HL-60/S4 treated with phorbol 12-myristate 13-acetate at 8.2 ng/mL for 4 days and 3 days (cell line): ENCODE measurements around the gene PSMD1.
"Not testable (repeated sequence)": the region's sequence is repeated elsewhere in the genome, so short reads cannot be mapped to it uniquely, and the experiment has no call there.

Experiments
- in situ Hi-C: fragments of 300-500 bp; cut with MboI; formaldehyde crosslinking; loops from 2 replicates; pipeline ENCODE4 v1.15.0; 2022; ENCODE audit warnings: low sequenced_read_pairs

Gene PSMD1

DNA sequence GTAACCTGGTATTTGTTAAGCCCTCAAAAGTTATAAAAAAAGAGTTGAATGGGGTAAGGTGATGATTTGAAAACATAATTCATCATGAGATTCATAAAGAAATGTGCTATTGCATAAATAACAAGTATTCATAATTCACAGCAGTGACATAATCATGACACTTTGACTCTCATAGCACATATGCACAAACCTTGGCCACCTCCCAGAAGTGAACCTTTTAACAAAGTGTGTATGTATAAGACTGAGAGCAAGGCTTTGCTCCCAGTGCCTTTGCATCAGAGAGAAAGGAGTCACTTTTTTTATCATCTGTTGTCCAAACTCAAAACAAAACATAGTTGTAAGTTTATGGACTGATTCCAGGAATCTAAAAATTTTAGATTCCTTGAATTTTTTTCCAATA, 83.1 kb downstream of the PSMD1 start:
- in situ Hi-C loops, result no loop called here

DNA sequence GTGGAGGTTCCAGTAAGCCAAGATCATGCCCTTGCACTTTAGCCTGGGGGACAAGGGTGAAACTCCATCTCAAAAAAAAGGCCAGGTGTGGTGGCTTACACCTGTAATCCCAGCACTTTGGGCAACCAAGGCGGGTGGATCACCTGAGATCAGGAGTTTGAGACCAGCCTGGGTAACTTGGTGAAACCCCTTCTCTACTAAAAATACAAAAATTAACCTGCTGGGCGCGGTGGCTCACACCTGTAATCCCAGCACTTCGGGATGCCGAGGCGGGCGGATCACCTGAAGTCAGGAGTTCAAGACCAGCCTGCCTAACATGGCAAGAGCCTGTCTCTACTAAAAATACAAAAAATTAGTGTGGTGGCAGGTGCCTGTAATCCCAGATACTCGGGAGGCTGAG, 84.1 kb downstream of the PSMD1 start:
- in situ Hi-C loops, result not testable (repeated sequence)

DNA sequence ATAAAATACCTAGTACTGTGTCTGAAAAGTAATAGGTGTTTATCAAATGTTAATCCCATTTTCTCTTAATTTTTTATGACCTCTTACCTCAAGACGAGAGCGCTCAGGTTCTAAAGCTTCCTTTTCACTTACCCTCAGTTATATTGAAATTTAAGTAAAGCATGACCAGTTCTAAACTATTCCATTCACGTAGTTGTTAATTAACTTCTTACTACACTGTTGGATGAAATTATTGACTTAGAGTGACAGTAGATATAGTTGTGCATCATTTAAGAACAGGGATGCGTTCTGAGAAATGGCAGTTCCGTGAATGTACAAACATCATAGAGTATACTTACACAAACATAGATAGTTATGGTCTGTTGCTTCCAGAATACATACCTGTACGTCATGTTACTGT, 88.2 kb downstream of the PSMD1 start:
- in situ Hi-C loops, result no loop called here

DNA sequence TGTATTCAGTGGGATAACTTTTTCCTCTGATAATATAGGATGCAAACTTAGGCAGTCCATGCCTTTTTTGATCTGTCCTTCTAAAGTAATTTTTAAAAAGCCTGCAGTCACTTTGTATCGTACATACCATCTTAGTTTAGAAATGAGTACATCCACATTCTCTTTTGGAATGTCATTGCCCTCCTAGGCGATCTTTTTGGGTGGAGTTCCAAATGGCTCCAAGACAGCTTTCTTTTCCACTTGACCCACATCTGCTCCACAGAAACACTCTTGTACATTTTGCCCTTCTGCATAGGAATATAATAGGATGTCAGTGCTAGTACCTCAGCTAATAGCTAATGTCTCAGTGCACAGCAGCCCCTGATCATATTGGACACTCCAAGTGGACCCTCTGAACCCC, 90.0 kb downstream of the PSMD1 start:
- in situ Hi-C loops, result no loop called here

DNA sequence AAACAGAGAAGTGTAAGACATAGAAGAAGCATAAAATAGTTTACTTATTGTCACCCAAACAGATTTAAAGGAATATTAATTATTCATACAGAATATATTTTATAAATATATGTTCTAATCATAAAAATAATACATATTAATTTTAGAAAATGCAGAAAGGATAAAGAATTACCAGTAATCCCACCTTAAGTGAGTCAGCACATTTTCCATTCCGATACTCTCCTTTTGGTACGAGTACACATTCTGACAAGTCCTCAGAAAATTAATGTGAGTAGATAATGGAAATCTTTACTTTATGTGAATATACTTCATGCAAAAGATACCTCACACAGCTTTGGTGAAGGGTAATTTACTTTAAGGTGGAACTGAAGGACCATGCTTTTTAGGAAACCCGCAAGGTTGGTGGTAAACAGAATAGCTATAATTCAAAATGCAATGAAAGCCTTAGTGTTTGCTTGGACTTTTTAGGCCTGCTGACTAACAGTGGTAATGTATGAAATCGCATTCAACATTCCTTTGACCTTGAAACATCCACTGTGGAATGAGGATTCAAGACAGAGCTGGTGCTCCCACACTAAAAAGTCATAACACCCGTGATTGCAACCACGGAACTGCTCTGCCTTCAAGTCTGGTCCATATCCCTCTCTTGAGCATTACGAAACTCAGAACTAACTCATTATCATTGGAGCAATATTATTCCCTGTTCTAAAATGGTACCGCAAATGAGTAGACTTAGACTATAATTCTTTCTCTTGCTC, 96.3 kb downstream of the PSMD1 start:
- in situ Hi-C loops, result no loop called here

DNA sequence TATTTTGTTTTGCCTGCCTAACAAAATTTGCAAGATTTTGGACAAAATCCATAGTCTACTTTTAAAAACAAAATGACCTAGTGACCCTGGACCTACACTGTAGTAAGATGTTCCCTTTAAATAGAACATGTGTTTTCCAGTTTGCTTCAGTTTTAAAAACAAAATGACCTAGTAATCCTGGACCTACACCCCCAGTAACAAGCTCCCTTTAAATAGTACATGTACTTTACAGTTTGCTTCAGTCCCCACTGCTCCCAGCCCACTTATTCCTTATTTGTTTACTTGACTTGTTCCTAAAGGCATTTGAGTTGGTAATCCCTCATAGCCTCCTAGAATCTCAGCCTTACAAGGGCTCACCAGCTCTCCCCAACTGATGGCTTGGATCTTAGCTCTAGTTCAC, 102.6 kb downstream of the PSMD1 start:
- in situ Hi-C loops, result no loop called here

DNA sequence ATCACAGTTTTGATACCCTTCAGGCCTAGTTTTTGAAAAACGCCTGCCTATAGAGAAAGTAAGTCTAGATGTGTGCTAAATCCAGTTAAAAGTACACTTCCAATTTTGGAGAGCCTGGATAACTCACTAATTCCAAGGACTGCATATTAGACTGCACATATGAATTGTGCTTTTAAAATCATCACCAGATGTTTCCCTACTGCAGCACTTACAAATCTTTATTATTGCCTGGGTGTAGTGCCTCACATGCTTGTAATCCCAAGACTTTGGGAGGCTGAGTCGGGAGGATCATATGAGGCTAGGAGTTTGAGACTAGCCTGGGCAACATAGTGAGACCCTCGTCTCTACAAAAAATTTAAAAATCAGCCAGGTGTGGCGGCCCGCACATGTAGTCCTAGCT, 104.0 kb downstream of the PSMD1 start:
- in situ Hi-C loops, result no loop called here

DNA sequence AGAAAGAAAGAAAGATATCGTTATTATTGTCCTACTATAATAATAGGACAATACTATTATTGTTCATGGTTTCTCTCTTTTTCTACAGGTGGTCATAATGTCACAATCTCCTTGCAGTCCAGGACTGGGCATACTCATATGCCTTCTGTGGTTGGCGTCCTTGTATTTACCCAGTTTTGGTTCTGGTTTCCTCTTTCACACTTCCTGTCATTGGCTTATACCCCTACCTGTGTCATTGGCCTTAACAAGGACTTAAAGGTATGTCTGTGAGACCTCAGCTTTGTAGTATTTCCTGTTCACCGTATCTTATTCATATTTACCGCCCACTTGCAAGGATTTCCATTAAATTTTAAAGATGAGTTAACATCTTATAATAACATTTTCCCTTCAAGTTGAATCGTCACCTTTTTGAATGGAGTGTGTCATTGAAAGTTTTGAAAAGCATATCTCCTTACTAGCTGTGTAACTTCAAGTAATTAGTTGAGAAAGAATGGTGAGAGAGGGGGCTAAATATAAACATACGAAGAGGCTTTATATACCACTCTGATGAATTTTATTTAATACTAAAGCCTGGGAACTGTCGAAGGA, 104.7 kb downstream of the PSMD1 start:
- in situ Hi-C loops, result no loop called here

DNA sequence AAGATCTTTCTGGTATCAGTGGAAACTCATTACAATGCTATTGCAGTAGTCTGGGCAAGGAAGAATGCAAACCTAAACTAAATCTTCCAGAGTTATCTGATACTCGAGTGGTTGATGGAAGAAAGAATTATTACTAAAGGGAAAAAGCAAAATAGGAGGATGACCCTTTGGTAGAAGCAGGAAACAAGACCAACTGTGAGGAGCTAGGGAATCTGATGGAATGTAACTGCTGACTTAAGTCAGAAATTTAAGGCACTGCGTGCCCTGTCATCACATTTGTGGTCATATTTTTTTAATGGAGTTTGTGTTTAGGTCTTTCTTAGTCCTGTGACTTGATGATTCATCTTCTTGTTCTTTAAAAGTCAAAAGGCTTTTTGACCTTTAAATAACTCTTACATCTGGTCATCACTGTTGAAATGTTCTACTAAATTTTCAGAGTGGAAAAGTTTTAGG, 105.2 kb downstream of the PSMD1 start:
- in situ Hi-C loops, result no loop called here

DNA sequence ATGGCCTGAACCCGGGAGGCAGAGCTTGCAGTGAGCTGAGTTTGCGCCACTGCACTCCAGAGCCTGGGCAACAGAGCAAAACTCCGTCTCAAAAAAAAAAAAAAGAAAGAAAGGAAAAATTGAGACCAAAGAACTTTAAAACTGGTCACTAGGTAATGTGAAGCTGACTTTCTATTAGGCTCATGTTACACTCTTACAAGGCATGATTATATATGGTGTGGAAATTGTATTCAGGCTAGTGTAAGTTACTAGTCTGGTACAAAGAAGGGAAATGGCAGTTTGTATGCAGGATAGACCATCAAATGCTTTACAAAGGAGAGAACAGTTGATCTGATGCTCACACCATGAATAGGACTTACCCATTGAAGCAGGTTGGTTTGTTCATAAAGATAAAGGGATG, 106.3 kb downstream of the PSMD1 start:
- in situ Hi-C loops, result no loop called here

DNA sequence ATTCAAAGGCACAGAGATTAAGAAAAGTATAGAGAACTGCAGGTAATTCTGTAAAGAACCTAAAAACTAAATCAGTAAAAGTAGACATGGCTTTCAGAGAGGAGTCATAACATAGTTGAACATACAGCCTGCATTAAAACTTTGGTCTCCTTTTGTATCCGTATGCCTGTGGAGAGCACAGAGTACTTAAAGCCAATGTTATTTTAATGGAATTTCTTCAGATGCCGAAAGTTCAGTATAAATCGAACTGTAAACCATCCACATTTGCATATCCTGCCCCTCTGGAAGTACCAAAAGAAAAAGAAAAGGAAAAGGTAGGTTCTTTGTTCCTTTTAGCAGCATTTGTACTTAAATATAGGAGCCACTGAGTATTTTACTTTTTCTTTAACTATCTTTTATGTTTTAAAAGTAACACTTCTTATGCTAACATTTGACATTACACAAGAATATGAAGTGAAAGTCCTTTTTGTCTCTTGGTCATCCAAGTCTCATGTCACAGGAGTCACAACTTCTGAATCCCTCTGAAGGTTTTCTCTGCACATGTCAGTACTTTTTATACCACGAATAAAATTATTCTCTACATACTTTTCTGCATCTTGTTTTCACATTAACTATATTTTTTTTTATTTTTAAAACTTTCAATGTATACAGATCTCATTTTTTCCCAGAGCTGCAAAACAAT, 106.9 kb downstream of the PSMD1 start:
- in situ Hi-C loops, result no loop called here

DNA sequence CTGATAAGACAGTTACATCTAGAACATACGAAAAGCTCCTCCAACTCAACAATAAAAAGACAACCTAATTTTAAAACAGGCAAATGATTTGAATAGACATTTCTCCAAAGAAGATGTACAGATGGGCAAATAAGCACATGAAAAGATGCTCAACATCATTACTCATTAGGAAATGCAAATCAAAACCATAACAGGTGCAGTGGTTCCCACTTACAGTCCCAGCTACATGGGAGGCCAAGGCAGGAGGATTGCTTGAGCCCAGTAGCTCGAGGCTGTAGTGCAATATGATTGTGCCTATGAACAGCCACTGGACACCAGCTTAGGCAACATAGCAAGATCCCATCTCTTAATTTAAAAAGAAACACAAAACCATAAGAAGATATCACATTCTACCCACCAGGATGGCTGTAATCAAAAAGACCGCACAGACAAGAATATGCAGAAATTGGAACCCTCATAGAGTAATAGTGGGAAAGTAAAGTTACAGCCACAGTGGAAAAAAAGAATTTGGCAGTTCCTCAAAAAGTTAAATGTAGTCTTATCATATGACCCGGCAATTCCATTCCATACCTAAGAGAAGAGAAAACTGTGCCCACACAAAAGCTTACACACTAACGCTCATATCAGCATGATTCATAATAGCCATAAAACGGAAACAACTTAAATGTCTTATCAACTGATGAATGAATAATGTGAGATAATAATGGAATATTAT, 111.2 kb downstream of the PSMD1 start:
- in situ Hi-C loops, result no loop called here

DNA sequence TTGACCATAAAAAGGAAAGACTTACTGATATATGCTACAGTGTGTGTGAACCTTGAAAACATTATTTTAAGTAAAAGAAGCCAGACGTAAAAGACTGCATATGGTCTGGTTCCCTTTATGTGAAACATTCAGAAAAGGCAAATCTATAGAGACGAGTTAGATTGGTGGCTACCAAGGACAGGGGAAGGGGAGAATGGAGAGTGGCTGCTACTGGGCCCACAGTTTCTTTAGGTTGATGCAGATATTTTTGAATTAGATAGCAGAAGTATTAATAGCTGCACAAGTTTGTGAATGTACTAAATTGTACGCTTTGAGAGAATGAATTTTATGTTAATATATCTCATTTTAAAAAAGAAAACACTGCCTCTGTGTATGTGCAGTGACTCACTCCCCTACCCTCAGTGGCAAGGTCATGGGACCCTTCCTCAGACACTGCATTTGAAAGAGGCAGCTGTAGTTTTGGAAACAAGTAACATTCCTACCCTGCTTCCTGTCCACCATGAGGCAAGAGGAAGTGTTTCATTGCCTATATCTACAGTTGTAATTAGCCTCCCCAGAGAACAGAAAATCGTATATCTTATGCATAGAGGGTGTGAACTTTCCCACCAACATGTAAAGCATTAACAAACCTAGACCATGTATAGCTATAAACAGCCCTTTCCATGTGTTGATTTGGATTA, 111.9 kb downstream of the PSMD1 start:
- in situ Hi-C loops, result no loop called here

DNA sequence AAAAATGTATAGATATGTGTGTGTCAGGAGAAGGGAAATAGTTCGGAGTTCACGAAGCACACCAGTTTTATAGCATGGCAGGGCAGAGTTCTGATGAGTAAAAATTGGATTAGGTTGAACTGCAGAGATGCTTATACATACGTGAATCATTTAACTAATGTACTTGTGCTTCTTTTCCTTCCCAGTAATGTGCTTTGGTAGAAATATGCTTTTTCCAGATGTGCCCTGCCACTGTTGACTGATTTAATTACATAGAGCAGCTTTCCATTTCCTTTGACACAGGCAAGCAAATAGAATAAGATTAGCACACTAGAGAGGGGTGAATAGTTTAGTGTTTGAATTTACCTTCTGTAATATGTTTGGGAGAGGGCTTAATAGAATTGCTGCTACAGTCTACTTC, 112.8 kb downstream of the PSMD1 start:
- in situ Hi-C loops, result no loop called here

DNA sequence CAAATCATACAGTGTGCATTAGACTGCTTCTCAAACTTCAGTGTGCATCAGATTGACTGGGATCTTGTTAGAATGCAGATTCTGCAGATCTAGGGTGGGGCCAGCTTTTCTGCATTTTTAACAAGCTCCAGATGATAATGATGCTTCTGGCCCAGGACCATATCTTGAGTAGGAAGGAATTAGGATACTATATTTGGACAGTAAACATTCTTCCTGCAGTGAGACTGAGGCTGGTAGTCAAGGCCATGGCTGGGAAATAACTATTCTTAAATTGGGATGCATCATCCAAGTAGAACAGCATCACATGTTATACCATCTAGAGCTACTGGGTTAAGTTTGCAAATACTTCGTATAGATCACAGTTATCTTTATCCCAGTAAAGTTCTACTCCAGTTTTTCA, 113.4 kb downstream of the PSMD1 start:
- in situ Hi-C loops, result no loop called here

DNA sequence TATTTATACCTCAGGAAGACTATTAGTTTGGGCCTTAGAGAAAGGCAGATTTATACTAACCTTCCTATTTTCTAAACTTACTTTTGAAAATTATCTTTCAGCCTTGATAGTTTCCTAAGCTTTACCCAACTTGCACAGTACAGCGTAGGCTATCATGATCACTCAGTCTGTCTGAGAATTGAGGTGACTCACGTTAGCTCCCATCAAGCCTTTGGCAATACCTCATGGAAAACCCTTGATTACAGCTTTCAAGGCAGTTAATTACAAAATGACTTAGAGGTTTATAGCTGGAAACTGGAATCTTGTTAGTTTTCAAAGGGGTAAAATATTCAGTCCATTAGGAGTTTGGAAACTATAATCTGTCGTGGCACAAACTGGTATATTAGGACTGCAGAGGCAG, 115.4 kb downstream of the PSMD1 start:
- in situ Hi-C loops, result no loop called here

DNA sequence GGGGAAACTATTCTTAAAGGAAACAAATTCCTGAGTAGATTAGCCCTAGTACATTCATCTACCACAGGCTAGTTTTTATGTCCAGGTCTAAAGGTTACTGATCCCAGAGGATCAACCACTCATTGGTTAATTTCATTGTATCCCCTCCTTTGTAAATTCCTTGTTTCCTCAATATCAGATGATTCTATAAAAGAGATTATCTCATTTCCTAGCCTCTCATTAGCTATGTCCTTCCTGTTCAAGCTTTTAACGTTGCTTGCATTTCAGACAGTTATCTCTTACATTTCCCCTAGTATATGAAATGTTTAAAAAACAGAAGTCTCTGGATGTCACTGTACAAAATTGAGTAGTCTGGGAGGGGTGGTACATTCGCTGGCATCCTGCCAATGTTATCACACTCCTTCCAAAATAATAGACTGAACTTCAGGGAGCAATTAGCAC, 117.6 kb downstream of the PSMD1 start:
- in situ Hi-C loops, result no loop called here

DNA sequence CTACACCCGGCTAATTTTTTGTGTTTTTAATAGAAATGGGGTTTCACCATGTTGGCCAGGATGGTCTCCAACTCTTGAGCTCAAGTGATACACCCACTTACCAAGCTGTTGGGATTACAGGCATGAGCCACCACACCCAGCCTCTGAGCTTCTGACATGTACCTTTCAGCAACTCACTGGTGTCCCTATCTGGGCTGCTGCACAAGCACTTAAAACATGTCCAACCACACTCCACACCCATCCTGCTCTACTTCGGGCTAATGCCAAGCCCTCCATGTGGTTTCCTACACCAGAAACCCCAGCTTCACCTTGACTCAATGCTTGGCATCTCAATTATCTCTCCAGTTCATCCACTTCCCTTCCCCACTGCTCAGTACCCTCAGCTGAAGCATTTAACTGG, 119.4 kb downstream of the PSMD1 start:
- in situ Hi-C loops, result no loop called here

DNA sequence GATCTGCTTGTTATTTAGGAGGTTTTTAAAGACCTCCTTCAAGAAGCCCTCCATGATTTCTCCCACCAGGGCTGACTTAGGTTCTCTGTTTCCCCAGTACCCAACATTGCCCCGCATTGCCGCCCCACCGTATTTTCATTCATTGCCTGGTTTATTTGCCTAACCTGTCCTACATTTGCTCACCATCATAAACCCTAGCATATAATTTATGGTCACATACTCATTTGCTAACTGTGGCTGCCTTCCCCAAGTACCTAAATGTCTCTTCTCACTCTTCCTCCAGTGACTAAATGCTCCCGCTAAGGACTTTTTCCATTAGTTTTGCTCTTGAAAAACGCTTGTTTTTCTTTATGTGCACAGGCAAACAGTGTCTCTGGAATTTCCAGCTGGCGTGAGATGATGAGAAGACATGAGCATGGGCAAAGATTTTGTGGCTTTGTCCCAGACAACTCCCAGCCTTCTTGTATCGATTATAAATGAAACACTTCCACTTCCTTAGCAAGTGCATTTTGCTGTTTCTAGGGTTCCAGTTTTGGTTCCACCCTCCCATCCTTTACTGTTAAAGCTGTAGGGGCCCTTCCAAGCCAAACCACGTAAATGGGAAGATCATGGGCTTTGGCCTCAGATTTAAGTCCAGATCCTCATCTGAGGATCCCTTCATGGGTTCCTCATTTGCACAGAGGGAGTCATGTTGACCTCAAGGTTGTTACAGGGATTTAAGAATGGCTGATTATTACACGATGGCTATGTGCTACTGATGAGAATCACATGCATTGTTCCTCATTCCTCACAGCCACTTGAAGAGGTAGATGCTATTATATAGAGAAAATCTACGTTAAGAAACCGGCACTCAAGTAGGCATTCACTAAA, 120.7 kb downstream of the PSMD1 start:
- in situ Hi-C loops, result no loop called here

DNA sequence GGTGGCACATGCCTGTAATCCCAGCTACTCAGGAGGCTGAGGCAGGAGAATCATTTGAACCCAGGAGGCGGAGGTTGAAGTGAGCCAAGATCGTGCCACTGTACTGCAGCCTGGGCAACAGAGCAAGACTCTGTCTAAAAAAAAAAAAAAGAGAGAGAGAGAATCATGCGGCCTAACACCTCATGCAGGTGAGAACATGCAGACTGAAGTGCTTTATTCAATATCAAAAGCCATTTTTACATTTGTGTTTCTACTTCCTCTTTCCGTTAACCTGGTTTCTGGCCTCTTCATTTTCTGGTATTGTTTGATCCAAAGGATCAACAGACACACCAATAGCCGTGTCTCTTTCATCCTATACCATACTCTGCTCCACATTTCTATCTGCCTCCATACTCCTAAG, 122.1 kb downstream of the PSMD1 start:
- in situ Hi-C loops, result not testable (repeated sequence)
